Measurements from ENCODE around the gene DAB1.

The DAB1 gene

DNA sequence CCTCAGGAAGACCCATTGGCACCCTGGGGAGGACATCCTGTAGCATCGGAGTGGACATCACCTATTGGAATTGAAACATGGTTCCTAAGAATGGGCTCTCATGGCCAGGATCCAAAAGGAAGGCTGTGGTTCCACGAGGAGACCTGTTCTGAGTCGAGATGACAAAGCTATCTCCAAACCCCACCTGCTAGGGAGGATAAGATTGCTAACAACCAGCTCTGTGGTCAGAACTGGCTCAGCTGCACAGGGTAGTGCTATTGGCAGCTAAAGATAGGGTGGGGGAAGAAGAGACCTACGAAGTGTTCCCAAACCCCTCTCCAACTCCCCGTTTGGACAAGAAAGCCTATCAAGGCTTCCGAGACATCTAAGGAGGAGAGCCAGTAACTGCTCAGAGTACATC is 440.4 kb downstream of the DAB1 start:
- Histone ChIP-seq H3K4me3 (ENCODE audit: insufficient read depth, low read length, poor library complexity, severe bottlenecking) (no peak overlapping the region), H4K20me1 (ENCODE audit: low read depth, low read length) (no peaks in the 10 kb centered on the region), H3K9me2 (replicated peaks; ENCODE audit: insufficient read depth, low read length) (no peaks in the 10 kb centered on the region), H3K9ac (ENCODE audit: low read length) (no peak overlapping the region), H3K79me2 (ENCODE audit: insufficient read depth, low read length) (no peaks in the 10 kb centered on the region), H3K36me3 (ENCODE audit: low read length) (no peaks in the 10 kb centered on the region), H3K4me2 (ENCODE audit: low read depth, low read length, poor library complexity, severe bottlenecking) (no peak overlapping the region), H3F3A (ENCODE audit: insufficient read depth) (no peaks in the 10 kb centered on the region), H3K9me3 (ENCODE audit: insufficient read depth, low read length) (no peaks in the 10 kb centered on the region), H3K27me3 (ENCODE audit: low read length) (no peaks in the 10 kb centered on the region), H2AFZ (ENCODE audit: low read depth, low read length, severe bottlenecking) (no peak overlapping the region), H3K27ac (ENCODE audit: low read depth, low read length) (no peak overlapping the region)
- no peak for TF ChIP-seq CTCF (IDR thresholded peaks at IDR 0.05; ENCODE audit: insufficient read depth, low read length, poor library complexity, severe bottlenecking)
- no peak for TF ChIP-seq EZH2phosphoT487 (conservative IDR thresholded peaks at IDR 0.05; ENCODE audit: low read length)

GRCh38 chr1:56979986-56980755 is 443.7 kb downstream of the DAB1 start:
- H3K27me3 ChIP-seq (ENCODE audit: low read length) = no peaks in the 10 kb centered on the region
- no peaks in the 10 kb centered on the region for H4K20me1 ChIP-seq (ENCODE audit: low read depth, low read length)
- H3K9me2 ChIP-seq (replicated peaks; ENCODE audit: insufficient read depth, low read length) = no peaks in the 10 kb centered on the region
- no peak overlapping the region for H2AFZ ChIP-seq (ENCODE audit: low read depth, low read length, severe bottlenecking)
- H3F3A ChIP-seq (ENCODE audit: insufficient read depth) = no peaks in the 10 kb centered on the region
- no peak overlapping the region for H3K9ac ChIP-seq (ENCODE audit: low read length)
- H3K4me3 ChIP-seq (ENCODE audit: insufficient read depth, low read length, poor library complexity, severe bottlenecking) = no peak overlapping the region
- peaks cover 3% of the 10 kb centered on the region; the same call in 1 of the 2 replicates for H3K9me3 ChIP-seq (ENCODE audit: insufficient read depth, low read length)
- H3K27ac ChIP-seq (ENCODE audit: low read depth, low read length) = no peak overlapping the region
- no peaks in the 10 kb centered on the region for H3K36me3 ChIP-seq (ENCODE audit: low read length)
- no peak overlapping the region for H3K4me2 ChIP-seq (ENCODE audit: low read depth, low read length, poor library complexity, severe bottlenecking)
- TF ChIP-seq EZH2phosphoT487 (conservative IDR thresholded peaks at IDR 0.05; ENCODE audit: low read length) = no peak
- no peak for TF ChIP-seq CTCF (IDR thresholded peaks at IDR 0.05; ENCODE audit: insufficient read depth, low read length, poor library complexity, severe bottlenecking)
- H3K79me2 ChIP-seq (ENCODE audit: insufficient read depth, low read length) = no peaks in the 10 kb centered on the region

GRCh38 chr1:56978819-56979218 is 445.0 kb downstream of the DAB1 start:
- Histone ChIP-seq H3K9me3 (ENCODE audit: insufficient read depth, low read length) (peaks cover 3% of the 10 kb centered on the region; the same call in 1 of the 2 replicates), H3K9me2 (replicated peaks; ENCODE audit: insufficient read depth, low read length) (no peaks in the 10 kb centered on the region), H3K27me3 (ENCODE audit: low read length) (no peaks in the 10 kb centered on the region), H3K36me3 (ENCODE audit: low read length) (no peaks in the 10 kb centered on the region), H3F3A (ENCODE audit: insufficient read depth) (no peaks in the 10 kb centered on the region), H3K27ac (ENCODE audit: low read depth, low read length) (no peak overlapping the region), H3K9ac (ENCODE audit: low read length) (no peak overlapping the region), H3K4me2 (ENCODE audit: low read depth, low read length, poor library complexity, severe bottlenecking) (no peak overlapping the region), H3K79me2 (ENCODE audit: insufficient read depth, low read length) (no peaks in the 10 kb centered on the region), H4K20me1 (ENCODE audit: low read depth, low read length) (no peaks in the 10 kb centered on the region), H2AFZ (ENCODE audit: low read depth, low read length, severe bottlenecking) (no peak overlapping the region), H3K4me3 (ENCODE audit: insufficient read depth, low read length, poor library complexity, severe bottlenecking) (no peak overlapping the region)
- no peak for TF ChIP-seq CTCF (IDR thresholded peaks at IDR 0.05; ENCODE audit: insufficient read depth, low read length, poor library complexity, severe bottlenecking)
- no peak for TF ChIP-seq EZH2phosphoT487 (conservative IDR thresholded peaks at IDR 0.05; ENCODE audit: low read length)
